GM04504 (cell line): ENCODE data around the gene S100Z.
"Not testable (repeated sequence)": the region's sequence is repeated elsewhere in the genome, so short reads cannot be mapped to it uniquely, and the experiment has no call there.

ENCODE experiments used
- DNase-seq: peaks from one replicate; pipeline ENCODE4 v3.0.0-alpha.2; 2012; ENCODE audit warnings: low read depth

The S100Z gene

GRCh38 chr5:76826416-76826815 lies 23.4 kb upstream of the S100Z start:
- not testable (repeated sequence) for DNase-seq

- DNase-seq, result no peak
Observed at GRCh38 chr5:76831110-76831452, 18.7 kb upstream of the S100Z start.

- no peak for DNase-seq
Observed at GRCh38 chr5:76836181-76836580, 13.6 kb upstream of the S100Z start.

- no peak for DNase-seq
Observed at GRCh38 chr5:76836585-76836984, 13.2 kb upstream of the S100Z start.

GRCh38 chr5:76838481-76839261 lies 11.1 kb upstream of the S100Z start:
- DNase-seq, result no peak

GRCh38 chr5:76841361-76841760 lies 8.5 kb upstream of the S100Z start:
- no peak for DNase-seq

- no peak for DNase-seq
Observed at GRCh38 chr5:76845890-76846289, 3.9 kb upstream of the S100Z start.

- no peak for DNase-seq
Observed at GRCh38 chr5:76850543-76851145, 830 bp downstream of the S100Z start.

- DNase-seq, result no peak
Observed at GRCh38 chr5:76851728-76852369, 2.0 kb downstream of the S100Z start.

GRCh38 chr5:76852772-76853171 lies 3.0 kb downstream of the S100Z start:
- DNase-seq, result no peak

GRCh38 chr5:76853741-76854140 lies 3.9 kb downstream of the S100Z start:
- not testable (repeated sequence) for DNase-seq

GRCh38 chr5:76854644-76855043 lies 4.8 kb downstream of the S100Z start:
- DNase-seq, result no peak

GRCh38 chr5:76855501-76855900 lies 5.7 kb downstream of the S100Z start:
- not testable (repeated sequence) for DNase-seq

GRCh38 chr5:76855961-76856360 lies 6.1 kb downstream of the S100Z start:
- DNase-seq, result no peak

GRCh38 chr5:76856800-76857199 lies 7.0 kb downstream of the S100Z start:
- not testable (repeated sequence) for DNase-seq

GRCh38 chr5:76859591-76860247 lies 9.9 kb downstream of the S100Z start:
- no peak for DNase-seq

- no peak for DNase-seq
Observed at GRCh38 chr5:76861612-76862011, 11.8 kb downstream of the S100Z start.

GRCh38 chr5:76863001-76863400 lies 13.2 kb downstream of the S100Z start:
- DNase-seq, result no peak

- no peak for DNase-seq
Observed at GRCh38 chr5:76866503-76866902, 16.7 kb downstream of the S100Z start.

- no peak for DNase-seq
Observed at GRCh38 chr5:76867038-76867437, 17.2 kb downstream of the S100Z start.

GRCh38 chr5:76867827-76868693 lies 18.2 kb downstream of the S100Z start:
- peak; percentile 19 for DNase-seq

- no peak for DNase-seq
Observed at GRCh38 chr5:76870046-76870445, 20.2 kb downstream of the S100Z start.
